Neural crest cell (in vitro differentiated cells): ENCODE data around the gene PCDHAC1. TPM values are rescaled to one million over a fixed set of nuclear protein-coding genes. Genes with fewer than 3 reads are reported as not detected.

Experiments used
- DNase-seq: peaks from one replicate; pipeline ENCODE4 v3.0.0; 2021; ENCODE audit warnings: low read depth, mixed read lengths, low spot score
- H3K27ac Mint-ChIP-seq: one replicate; pipeline ENCODE4 v1.8.0; 2021; ENCODE audit warnings: mild to moderate bottlenecking, mixed read lengths; ENCODE audit not compliant: unreplicated experiment
- H3K27me3 Mint-ChIP-seq: 2 replicates; pipeline ENCODE4 v1.8.0; 2021; ENCODE audit warnings: low read depth, mild to moderate bottlenecking, mixed read lengths
- H3K36me3 Mint-ChIP-seq: 2 replicates; pipeline ENCODE4 v1.8.0; 2021; ENCODE audit warnings: low read depth, mild to moderate bottlenecking, mixed read lengths
- H3K4me1 Mint-ChIP-seq: 2 replicates; pipeline ENCODE4 v1.8.0; 2021; ENCODE audit warnings: mixed read lengths
- H3K4me3 Mint-ChIP-seq: one replicate; pipeline ENCODE4 v1.8.0; 2021; ENCODE audit warnings: mild to moderate bottlenecking, mixed read lengths
- H3K9me3 Mint-ChIP-seq: 2 replicates; pipeline ENCODE4 v1.8.0; 2021; ENCODE audit warnings: mixed read lengths
- total RNA-seq: library from RNA; stranded (reverse); gene quantifications from 2 replicates; pipeline ENCODE4 v1.2.1, GENCODE V29; 2021
- TF ChIP-seq, protein P1 (sequence below): fragments of 200-600 bp; sonication (generic); conservative IDR thresholded peaks from 2 replicates; pipeline ENCODE4 v1.5.0; 2021; ENCODE audit warnings: antibody characterized with exemption, mild to moderate bottlenecking

The PCDHAC1 gene
- total RNA-seq, 1 donor from 2014 or later = 4.1 TPM

DNA sequence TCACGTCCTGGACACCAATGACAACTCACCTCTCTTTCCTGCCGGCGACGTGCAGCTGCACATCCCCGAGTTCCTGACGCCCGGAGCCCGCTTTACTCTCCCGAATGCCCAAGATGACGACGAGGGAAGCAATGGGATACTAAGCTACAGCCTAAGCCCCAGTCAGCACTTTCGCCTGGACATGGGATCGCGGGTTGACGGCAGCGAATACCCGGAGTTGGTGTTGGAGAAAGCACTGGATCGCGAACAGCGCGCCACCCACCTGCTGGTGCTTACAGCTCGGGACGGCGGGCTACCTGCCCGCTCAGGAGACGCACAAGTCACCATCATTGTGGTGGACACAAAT is 1.1 kb downstream of the PCDHAC1 start:
- Mint-ChIP-seq H3K27ac (no peak overlapping the region), H3K4me1 (peaks cover 29% of the 10 kb centered on the region), H3K4me3 (peak overlapping the region; percentile 89), H3K27me3 (peaks cover 26% of the 10 kb centered on the region), H3K9me3 (no peaks in the 10 kb centered on the region), H3K36me3 (peaks cover 4% of the 10 kb centered on the region)
- TF ChIP-seq, protein P1, sequence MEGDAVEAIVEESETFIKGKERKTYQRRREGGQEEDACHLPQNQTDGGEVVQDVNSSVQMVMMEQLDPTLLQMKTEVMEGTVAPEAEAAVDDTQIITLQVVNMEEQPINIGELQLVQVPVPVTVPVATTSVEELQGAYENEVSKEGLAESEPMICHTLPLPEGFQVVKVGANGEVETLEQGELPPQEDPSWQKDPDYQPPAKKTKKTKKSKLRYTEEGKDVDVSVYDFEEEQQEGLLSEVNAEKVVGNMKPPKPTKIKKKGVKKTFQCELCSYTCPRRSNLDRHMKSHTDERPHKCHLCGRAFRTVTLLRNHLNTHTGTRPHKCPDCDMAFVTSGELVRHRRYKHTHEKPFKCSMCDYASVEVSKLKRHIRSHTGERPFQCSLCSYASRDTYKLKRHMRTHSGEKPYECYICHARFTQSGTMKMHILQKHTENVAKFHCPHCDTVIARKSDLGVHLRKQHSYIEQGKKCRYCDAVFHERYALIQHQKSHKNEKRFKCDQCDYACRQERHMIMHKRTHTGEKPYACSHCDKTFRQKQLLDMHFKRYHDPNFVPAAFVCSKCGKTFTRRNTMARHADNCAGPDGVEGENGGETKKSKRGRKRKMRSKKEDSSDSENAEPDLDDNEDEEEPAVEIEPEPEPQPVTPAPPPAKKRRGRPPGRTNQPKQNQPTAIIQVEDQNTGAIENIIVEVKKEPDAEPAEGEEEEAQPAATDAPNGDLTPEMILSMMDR = no peak
- no peak for DNase-seq

DNA sequence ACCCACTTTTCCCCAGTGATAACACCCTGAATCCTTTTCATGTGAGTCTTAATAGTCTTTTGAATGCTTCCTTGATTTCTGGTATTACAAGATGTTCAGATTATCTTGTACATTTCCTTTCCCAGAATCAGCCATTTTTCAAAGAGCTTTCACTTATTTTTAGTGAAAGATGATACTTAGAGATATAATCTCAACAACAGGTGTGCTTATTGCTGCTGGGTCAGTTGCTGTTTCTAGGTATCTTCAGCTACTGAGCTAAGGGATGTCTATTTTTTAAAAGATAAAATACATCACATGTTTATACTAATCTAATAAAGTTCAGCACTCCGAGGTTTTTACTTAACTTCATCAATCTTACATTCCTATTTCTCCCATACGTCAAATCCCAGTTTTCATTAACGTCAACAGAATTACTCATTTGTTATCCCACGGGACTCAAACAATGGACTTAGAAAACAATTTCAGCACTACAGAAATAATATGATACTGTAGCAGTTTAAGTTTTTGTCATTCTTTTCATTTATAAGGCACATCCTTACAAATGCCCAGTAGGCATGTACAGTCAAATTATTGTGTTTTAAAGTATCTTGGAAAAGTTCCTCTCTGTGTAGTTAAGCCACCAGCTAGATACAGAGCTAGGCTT is 9.0 kb downstream of the PCDHAC1 start:
- Mint-ChIP-seq H3K4me3 (no peak overlapping the region), H3K9me3 (no peaks in the 10 kb centered on the region), H3K27ac (no peak overlapping the region), H3K36me3 (no peaks in the 10 kb centered on the region), H3K4me1 (no peaks in the 10 kb centered on the region), H3K27me3 (no peaks in the 10 kb centered on the region)
- TF ChIP-seq, protein P1 = no peak
- no peak for DNase-seq

DNA sequence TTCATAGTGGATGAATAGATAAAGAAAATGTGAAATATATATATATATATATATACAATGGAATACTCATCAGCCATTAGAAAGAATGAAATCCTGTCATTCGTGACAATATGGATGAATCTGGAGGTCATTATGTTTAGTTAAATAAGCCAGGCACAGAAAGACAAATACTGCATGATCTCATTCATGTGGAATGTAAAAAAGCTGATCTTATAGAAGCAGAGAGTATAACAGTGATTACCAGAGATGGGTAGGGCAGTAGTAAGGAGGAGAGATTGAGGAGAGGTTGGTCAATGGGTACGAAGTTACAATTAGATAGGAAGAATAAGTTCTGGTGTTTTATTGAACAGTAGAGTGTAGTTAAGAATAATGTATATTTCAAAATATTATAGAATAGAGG is 20.5 kb downstream of the PCDHAC1 start:
- Mint-ChIP-seq H3K9me3 (peaks cover 12% of the 10 kb centered on the region), H3K27me3 (no peaks in the 10 kb centered on the region)
- DNase-seq = no peak

DNA sequence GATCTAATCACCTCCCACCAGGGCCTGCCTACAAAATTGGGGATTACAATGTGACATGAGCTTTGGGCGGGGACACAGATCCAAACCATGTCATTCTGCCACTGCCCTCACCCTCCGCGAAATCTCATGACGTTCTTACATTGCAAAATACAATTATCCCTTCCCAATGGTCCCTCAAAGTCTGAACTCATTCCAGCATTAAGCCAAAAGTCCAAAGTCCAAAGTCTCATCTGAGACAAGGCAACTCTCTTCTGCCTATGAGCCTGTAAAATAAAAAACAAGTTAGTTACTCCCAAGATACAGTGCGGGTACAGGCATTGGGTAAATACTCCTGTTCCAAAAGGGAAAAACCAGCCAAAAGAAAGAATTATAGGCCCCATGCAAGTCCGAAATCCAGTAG is 25.5 kb downstream of the PCDHAC1 start:
- H3K4me1 Mint-ChIP-seq = no peaks in the 10 kb centered on the region
- peaks cover 9% of the 10 kb centered on the region for H3K9me3 Mint-ChIP-seq
- no peak overlapping the region for H3K27ac Mint-ChIP-seq
- H3K27me3 Mint-ChIP-seq = no peaks in the 10 kb centered on the region
- no peak for DNase-seq
- peaks cover 17% of the 10 kb centered on the region for H3K36me3 Mint-ChIP-seq
- TF ChIP-seq, protein P1 = no peak
- no peak overlapping the region for H3K4me3 Mint-ChIP-seq

More for the DNA sequence above, 20.5 kb downstream of the PCDHAC1 start:
- Mint-ChIP-seq H3K4me1 (no peaks in the 10 kb centered on the region), H3K4me3 (no peak overlapping the region), H3K36me3 (peaks cover 13% of the 10 kb centered on the region), H3K27ac (no peak overlapping the region)
- TF ChIP-seq, protein P1 = no peak

DNA sequence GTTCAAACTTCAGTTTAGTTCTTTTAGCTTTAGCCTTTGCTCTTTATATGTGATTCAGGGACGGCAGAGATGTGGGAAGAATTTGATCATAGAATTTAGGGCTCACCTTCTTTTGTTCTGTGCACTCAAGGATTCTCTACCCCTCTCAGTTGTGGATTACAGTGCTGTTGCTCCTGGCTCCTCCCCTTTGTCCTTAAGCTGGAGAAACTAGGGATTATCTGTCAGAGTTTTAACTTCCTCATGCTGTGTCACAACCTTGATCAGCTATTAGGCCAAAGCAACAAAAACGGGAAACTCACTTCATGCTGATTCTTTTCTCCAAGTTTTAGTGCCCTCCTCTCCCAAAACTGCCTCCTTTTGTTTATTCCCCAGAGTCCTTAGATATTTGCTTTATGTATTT is 27.1 kb downstream of the PCDHAC1 start:
- DNase-seq = no peak
- H3K27ac Mint-ChIP-seq = no peak overlapping the region

More for the DNA sequence above, 27.1 kb downstream of the PCDHAC1 start:
- Mint-ChIP-seq H3K9me3 (peaks cover 9% of the 10 kb centered on the region), H3K4me1 (no peaks in the 10 kb centered on the region), H3K27me3 (no peaks in the 10 kb centered on the region), H3K36me3 (peaks cover 17% of the 10 kb centered on the region), H3K4me3 (no peak overlapping the region)
- TF ChIP-seq, protein P1 = no peak
